OCI-M2 (cell line): ENCODE results near the gene TTC7B.
"Not testable (repeated sequence)": the region's sequence is repeated elsewhere in the genome, so short reads cannot be mapped to it uniquely, and the experiment has no call there.

Experiments
- DNase-seq: peaks from one replicate; lab custom pipeline; 2025; ENCODE audit not compliant: unreplicated experiment; lab: John Stamatoyannopoulos, UW

TTC7B gene

GRCh38 chr14:90815822-90816662 is at the start of gene TTC7B:
TSS of gene TTC7B (minus strand) at chr14:90816430. CDS start at chr14:90816295, 135 bp downstream.
- DNase-seq: no peak

DNA sequence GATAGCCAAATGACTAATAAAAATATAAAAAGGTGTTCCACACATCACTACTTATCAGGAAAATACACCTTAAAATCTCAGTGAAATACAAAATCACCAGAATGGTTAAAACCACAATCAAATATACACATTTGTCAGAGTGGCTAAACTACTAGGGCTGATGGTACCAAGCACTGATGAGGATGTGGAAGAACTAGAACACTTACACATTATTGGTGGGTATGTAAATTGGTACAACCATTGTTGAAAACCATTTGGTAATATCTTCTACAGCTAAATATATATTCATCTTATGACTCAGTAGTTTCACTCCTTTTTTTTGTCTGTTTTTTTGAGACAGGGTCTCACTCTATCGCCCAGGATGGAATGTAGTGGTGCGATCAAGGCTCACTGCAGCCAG is 48.5 kb upstream of the TTC7B start:
- no peak for DNase-seq

DNA sequence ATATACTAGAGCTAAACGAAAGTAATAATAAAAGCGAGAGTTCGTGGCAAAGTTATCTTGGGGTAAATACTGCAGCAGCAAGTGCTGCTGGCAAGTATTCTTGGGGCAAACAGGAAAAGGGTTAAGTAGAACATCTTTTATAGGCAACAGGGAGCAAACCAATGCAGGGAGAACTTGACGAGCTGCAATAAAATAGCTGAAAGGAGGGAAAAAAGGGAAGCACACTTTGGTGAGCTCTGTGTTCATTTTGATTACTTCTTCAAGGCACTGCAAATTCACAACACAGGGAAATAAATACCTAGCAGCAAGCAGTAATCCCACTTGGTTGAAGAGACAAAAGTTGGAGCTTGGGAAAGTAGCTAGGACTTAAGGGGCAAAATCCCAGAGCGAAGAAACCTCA is 42.3 kb upstream of the TTC7B start:
- no peak for DNase-seq

GRCh38 chr14:90857866-90858265 is 41.6 kb upstream of the TTC7B start:
- no peak for DNase-seq

GRCh38 chr14:90856115-90856514 is 39.9 kb upstream of the TTC7B start:
- DNase-seq: not testable (repeated sequence)

GRCh38 chr14:90853116-90853515 is 36.9 kb upstream of the TTC7B start:
- no peak for DNase-seq

- no peak for DNase-seq
These were observed 35.3 kb upstream of the TTC7B start for GRCh38 chr14:90851327-90852036.

GRCh38 chr14:90850487-90850886 is 34.3 kb upstream of the TTC7B start:
- no peak for DNase-seq

DNA sequence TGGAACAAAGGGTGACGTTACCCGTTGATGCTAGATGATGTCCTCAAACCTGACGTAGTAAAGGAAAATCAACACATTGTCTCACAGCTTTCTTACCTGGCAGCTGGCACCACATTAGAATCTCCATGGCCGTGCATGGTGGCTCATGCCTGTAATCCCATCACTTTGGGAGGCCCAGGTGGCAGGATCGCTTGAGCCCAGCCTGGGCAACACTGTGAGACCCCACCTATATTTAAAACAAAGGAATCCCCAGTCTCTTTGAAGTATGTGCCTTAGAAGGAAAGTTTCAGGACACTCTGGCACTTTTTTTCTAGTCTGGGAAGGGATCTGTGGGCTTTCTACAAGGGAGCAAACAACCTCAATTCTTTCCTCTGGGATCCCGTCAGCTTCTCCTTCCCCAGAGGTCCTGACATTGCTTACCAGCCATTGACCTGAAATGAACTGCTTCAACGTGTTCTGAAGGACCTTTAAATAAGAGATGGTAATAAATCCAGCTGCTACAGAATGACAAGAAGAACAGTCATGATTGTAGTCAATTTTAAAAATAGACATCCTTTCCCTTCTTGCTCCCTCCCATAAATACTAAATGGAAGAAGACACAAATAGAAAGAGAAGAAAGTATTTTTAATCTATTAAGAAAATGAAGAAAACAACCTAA is 33.7 kb upstream of the TTC7B start:
- no peak for DNase-seq

DNA sequence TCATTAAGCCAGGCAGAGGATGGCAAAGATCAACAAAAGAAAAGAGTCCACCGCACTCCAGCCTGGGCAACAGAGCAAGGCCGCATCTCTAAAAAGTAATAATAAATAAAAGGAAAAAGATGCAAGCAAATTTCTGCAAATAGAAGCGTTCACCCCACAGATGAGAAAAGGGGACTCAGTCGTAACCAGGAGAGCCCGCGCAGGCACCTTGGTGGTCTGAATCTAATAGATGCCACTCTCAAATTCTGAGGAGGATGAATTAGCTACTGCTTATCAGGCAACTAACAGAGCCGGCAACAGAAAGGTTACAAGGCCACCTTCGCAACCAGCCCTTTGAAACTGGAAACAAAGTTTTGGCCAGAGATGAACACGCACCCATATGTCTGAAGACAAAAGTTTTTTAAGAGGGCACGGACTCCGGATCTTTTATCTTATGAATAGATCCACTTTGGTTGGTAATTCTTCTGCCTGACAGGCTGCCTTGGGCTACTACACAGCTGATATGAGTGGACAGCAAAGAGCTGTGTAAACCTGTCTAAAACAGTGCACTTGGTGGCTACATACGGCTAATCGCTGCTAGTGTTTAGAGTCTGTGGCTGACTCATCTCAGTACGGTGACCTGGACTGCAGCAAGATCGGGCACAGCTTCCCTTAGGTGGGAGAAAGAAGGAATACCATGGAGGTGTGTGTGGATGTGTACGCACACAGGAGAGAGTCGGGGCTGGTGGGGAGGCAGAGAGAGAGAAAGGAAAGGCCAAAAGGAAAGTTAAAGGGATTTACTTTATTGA is 32.9 kb upstream of the TTC7B start:
- no peak for DNase-seq

- no peak for DNase-seq
These were observed 30.3 kb upstream of the TTC7B start for GRCh38 chr14:90846511-90846910.

DNA sequence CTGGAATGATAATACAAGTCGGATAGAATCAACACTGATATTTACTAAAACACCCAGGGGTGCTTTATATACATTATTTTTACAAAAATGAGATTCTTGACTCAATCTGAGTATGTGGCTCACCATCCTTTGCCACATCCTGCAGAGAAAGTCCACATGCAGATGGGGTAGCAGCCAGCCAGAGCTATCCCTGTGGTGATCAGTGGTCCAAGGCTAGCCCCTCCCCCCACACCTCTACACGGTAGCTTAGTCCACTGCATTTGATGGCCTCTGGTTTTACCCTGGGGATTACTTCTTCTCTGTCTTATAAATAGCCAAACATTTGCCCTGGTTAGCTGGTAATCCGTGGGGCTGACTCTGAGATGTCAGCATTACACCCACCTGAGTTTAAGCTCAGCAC is 28.1 kb upstream of the TTC7B start:
- no peak for DNase-seq

DNA sequence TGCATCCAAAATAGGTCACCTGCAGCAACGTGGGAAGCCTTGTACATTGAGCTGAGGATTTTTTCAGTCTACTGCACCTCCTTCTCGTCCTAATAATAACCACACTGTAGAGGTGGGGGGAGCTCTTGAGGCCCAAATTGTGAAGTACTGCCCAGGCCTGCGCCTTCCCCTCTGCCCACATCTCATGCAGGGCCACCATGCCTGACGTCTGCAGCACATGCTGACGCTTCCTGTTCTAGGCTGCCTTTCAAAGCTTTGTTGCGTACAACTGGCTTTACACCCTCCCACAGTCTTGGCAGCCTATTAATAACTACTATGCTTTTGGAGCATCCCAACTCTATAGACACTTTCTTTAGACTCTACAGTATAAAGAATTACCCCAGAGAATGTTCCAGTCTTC is 26.5 kb upstream of the TTC7B start:
- no peak for DNase-seq

DNA sequence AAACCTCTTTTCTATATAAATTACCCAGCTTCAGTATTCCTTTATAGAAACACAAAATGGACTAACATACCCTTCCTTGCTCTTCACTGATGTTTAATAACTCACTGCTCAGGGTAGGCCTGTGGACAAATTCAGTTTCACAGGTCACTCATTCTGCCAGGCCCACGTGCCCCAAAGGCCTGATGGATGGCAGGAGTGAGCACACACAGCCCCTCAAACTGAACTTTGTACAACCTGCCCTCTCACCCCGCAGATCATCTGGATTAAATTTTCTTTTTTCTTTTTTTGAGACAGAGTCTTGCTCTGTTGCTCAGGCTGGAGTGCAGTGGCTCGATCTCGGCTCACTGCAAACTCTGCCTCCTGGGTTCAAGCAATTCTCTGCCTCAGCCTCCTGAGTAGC is 24.4 kb upstream of the TTC7B start:
- not testable (repeated sequence) for DNase-seq

DNA sequence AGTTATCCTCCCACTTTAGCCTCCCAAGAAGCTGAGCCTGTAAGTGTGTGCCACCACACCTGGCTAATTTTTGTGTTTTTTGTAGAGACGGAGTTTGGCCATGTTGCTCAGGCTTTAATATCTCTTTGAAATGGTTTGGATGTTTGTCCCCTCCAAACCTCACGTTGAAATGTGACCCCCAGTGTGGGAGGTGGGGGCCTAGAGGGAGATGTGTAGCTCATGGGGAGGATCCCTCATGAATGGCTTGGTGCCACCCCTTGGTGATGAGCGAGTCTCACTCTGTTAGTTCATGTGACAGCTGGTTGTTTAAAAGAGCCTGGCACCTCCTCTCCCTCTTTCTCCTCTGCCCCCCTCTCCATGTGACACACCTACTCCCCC is 23.6 kb upstream of the TTC7B start:
- DNase-seq: no peak

DNA sequence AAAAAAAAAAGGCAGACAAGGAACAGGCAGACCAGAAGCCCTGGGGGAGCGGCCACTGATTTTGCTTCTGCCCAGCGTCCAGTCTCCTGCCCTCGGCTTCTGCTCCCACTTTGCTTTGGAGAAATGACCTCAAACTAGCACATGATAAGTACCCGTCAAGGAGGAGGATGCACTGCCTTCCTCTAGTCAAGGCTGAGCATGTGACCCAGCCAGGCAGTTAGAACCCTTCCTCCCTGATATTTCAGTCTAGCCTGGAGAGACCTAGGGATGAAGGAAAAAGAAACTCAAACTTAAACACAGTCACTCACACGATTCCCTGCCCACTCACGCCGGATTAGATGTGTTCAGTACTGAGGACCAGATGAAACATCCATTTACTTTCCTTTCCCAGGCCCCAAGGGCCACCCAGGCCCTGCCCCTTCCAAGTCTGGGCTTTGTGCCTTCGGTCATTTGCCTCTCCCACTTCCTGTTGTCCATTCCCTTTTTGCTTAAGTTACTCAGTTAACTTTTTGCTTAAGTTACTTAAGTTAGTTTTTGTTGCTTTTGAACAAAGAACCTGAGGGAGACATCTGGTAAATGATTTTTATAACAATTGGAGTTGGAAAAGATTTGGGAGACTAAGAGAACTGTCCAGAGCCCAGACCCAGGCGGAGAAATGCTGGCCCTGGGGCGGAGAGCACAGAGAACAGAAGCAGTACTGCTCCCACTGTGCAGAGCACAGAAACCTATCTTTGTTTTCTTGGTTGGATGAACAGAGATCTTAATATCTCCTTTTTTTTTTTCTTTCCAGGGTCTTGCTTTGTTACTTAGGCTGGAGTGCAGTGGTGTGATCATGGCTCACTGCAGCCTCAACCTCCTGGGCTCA is 23.0 kb upstream of the TTC7B start:
- DNase-seq: no peak

DNA sequence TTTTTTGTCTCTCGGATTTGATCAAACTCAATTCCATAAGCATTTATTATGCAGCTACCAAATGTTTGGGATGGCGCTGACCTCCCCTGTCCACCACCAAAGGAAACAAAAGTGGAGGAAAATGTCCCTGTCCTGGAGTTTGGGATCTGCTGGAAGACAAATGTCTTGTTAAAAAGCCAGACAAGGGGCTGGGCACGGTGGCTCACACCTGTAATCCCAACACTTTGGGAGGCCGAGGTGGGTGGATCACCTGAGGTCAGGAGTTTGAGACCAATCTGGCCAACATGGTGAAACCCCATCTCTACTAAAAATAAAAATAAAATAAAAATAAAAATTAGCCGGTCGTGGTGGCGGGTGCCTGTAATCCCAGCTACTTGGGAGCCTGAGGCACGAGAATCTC is 22.3 kb upstream of the TTC7B start:
- not testable (repeated sequence) for DNase-seq

GRCh38 chr14:90837355-90837754 is 21.1 kb upstream of the TTC7B start:
- no peak for DNase-seq

GRCh38 chr14:90836692-90837063 is 20.4 kb upstream of the TTC7B start:
- no peak for DNase-seq

GRCh38 chr14:90831821-90832220 is 15.6 kb upstream of the TTC7B start:
- no peak for DNase-seq
